NCI-H1105 treated with DMSO at 0.1 percent for 48 hours (cell line): ENCODE data around the gene MAP7D3.
"Not testable (repeated sequence)": the region's sequence is repeated elsewhere in the genome, so short reads cannot be mapped to it uniquely, and the experiment has no call there.

ENCODE experiments used
- DNase-seq: peaks from one replicate; lab custom pipeline; 2025; lab: John Stamatoyannopoulos, UW

MAP7D3 gene

GRCh38 chrX:136183172-136183571, 68.0 kb downstream of the MAP7D3 start:
- no peak for DNase-seq

GRCh38 chrX:136182414-136182813, 68.8 kb downstream of the MAP7D3 start:
- DNase-seq: no peak

GRCh38 chrX:136179133-136179532, 72.1 kb downstream of the MAP7D3 start:
- DNase-seq: no peak

- DNase-seq: no peak
These were observed 74.8 kb downstream of the MAP7D3 start for GRCh38 chrX:136176399-136176825.

- no peak for DNase-seq
These were observed 79.8 kb downstream of the MAP7D3 start for GRCh38 chrX:136171420-136171819.

GRCh38 chrX:136170139-136170800, 80.9 kb downstream of the MAP7D3 start:
- no peak for DNase-seq

GRCh38 chrX:136168929-136169735, 82.1 kb downstream of the MAP7D3 start:
- peak; percentile 74 for DNase-seq

- DNase-seq: not testable (repeated sequence)
These were observed 83.2 kb downstream of the MAP7D3 start for GRCh38 chrX:136167989-136168388.

- DNase-seq: no peak
These were observed 84.9 kb downstream of the MAP7D3 start for GRCh38 chrX:136166221-136166855.

GRCh38 chrX:136165406-136165805, 85.8 kb downstream of the MAP7D3 start:
- DNase-seq: no peak

- DNase-seq: no peak
These were observed 87.5 kb downstream of the MAP7D3 start for GRCh38 chrX:136163689-136164088.
